RCC 7860 (cell line): ENCODE measurements around the gene MTMR12.
"Not testable (repeated sequence)": the region's sequence is repeated elsewhere in the genome, so short reads cannot be mapped to it uniquely, and the experiment has no call there.

ENCODE experiments used
- DNase-seq: peaks from one replicate; pipeline ENCODE4 v3.0.0-alpha.2; 2015; ENCODE audit warnings: low spot score
- FAIRE-seq: peaks from 2 replicates; lab custom pipeline; 2012; peaks lifted over from hg19 to GRCh38; lab: Jason Lieb, UNC

The MTMR12 gene

DNA sequence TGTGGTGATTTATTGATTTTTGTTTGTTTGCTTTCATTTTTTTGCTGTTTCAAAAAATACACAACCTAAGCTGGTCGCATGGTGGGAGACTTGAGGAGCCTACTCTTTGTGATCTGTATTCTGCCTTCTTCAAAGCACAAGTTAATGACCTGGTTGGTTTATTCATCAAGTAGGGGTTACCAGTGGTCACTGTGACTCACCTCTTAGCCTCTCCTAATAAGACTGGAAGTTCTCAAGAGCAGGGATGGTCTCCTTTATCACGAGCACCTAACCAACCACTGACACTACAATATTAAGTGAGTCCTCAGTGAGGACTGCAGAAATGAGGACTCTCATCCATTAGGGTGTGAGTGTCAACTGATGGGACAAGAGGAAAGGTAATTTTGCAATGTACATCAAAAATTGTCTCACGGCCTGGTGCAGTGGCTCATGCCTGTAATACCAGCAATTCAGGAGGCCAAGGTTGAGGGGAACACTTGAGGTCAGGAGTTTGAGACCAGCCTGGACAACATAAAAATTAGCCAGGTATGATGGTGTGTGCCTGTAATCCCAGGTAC is 13.6 kb upstream of the MTMR12 start:
- peak; percentile 70 for DNase-seq
- peak; percentile 79 for FAIRE-seq

DNA sequence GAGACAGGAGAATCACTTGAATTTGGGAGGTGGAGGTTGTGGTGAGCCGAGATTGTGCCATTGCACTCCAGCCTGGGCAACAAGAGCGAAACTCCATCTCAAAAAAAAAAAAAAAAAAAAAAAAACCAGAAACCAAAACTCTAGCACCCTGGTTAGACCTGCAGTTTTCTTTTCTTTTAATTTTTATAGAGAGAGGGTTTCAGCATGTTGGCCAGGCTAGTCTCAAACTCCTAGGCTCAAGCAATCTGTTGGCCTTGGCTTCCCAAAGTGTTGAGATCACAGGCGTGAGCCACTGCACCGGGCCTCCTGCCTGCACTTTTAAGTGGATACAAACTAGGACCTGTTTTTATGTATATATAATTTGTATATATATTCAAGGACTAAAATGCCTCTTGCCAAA is 12.9 kb upstream of the MTMR12 start:
- DNase-seq = no peak
- FAIRE-seq = no peak

DNA sequence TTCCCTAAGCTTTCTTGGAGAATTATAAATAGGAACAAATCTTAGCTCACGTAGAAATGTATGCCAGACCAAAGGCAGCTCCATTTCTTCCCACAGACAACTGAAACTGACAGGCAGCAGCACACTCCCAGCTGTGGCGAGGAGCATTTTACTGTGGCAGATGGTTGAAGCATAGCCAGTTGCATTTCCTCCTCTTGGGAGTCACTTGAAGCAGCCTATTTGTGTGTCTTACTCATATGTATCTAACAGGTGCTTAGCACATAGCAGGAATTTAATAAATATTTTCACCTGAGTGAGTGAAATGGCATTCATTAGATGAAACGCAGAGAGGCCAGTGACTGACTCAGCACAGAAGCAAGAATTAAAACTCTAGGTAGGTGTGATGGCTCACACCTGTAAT is 12.3 kb upstream of the MTMR12 start:
- DNase-seq = no peak
- no peak for FAIRE-seq

DNA sequence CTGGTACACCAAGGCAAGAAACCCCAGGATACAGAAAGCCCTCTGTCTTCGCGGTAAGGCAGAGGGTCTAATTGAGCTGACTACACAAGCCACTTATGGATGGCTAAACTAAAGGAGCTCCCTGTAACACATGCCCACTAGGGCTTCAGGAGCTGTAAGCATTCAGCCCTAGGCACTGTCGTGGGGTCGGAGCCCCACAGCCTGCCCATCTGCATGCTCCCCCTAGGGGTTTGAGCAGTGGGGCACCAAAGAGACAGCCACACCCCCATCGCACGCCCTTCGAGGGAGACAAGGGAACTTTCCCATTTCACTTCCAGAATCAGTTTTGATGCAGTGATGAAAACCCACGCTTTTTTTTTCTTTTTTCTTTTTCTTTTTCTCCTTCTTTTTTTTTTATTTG is 11.0 kb upstream of the MTMR12 start:
- FAIRE-seq = no peak
- no peak for DNase-seq

DNA sequence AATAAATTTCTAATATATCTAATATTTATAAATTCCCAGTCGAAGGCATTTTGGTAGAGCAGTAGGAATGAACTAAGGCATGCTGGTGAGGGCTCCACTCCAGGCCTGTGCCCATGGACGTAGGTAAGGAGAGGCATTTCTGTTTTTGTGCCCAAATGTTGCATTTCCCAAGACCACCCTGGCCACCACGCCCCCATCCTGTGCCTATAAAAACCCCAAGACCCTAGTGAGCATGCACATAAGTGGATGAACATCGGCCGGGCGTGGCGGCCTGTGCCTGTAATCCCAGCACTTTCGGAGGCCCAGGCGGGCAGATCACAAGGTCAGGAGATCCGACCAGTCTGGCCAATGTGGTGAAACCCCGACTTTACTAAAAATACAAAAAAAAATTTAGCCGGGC is 10.1 kb upstream of the MTMR12 start:
- FAIRE-seq (no peak), DNase-seq (no peak)

DNA sequence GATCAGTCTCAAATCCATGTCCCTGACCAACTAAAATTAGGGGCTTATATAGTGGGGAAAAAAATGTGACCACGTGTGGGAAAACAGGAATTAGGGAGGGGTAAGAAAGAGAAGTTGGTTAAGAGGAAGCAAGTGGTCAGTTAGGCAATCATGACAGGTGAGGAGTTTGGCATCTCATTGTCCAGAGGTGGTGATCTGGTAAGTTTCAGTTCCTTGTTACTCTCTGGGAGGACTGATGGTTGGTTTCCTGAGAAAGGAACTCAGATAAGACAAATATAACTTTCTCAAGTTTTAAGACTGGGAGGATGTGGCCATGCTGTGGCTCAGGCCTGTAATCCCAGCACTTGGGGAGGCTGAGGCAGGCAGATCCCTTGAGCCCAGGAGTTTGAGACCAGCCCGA is 9.0 kb upstream of the MTMR12 start:
- not testable (repeated sequence) for DNase-seq, FAIRE-seq

DNA sequence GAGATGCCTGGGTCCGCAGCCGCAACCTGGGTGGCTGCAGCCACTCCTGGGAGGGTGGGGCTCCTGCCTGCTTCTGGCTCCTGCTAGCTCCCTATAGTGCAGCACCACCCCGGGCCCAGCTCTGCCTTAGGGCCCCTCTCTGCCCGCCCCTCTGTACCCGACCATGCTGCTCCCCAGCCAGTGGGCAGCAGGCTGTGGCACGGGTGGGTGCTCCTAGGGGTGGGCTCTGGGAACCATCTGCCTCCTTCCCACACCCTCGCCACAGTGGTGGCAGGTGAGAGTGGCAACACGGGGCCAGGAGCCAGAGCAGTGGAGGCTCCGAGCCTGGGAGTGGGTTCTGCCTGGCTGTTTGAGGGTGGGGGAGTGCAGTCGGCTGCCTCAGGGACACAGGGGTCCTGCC is 7.8 kb upstream of the MTMR12 start:
- DNase-seq (no peak), FAIRE-seq (no peak)

DNA sequence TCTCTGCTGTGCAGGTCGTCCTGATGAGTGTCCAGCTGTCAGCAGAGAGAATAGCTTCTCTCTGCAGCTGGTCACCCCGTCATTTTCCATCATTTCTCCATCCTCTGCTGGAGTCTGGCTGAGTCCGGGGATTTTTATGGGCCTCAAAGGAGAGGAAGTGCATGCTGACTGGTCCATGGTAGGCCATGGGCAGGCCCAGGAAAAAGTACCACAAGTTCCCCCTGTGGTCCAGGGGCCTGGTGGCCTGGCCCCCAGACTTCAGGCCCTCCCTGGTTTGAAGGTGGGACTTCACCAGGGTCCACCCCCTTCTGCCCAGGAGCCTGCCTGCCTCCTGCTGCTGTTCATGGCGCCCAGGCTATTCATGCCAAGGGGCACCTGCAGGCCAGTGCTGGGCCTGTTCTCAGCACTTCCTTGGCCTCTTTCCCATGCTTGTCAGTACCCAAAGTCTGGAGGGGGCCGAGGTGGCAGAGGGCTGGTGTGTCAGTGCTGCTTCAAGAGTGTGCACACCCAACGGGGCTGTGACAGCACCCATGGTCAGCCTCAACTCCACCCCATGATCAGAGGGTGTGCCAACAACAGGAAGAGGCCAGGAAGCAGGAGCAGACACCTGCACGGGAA is 7.3 kb upstream of the MTMR12 start:
- no peak for FAIRE-seq
- no peak for DNase-seq

DNA sequence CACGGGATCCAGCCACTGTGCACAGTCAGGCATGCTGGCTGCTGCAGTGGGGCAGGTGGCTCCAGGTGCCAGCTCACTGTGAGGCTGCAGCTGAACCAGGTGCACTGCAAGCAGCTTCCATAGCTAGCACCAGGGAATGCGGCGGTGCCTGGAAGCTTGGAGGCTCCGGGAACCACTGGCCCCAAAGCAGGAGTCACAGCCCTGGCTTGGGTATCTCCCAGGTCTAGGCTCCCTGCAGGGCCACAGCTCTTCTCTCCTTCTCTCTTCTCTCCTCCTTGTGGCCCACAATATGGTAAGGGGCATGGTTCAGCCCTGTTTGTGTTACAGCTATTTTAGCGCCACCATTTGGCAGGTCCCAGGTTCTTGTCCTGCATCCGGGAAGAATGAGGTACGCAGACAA is 6.7 kb upstream of the MTMR12 start:
- FAIRE-seq (no peak), DNase-seq (no peak)

DNA sequence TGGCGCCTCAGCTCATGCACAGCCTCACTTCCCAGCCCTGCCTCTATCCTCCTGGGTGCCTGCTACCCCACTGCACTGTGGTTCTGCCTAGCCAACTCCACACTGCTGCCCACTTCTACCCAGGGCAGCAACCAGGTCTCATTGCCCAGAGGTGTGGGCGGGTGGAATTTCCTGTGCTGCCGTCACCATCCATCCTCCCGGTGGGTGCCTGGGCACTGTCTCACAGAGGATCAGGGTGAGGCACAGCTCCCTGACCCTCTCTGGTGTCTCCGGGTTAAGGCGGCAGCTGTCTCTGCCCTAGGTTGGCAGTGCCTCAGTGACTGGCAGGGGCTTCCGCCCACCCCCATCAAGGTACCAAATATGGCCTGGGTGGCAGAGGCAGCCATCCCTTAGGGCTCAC is 4.3 kb upstream of the MTMR12 start:
- FAIRE-seq = no peak
- no peak for DNase-seq

DNA sequence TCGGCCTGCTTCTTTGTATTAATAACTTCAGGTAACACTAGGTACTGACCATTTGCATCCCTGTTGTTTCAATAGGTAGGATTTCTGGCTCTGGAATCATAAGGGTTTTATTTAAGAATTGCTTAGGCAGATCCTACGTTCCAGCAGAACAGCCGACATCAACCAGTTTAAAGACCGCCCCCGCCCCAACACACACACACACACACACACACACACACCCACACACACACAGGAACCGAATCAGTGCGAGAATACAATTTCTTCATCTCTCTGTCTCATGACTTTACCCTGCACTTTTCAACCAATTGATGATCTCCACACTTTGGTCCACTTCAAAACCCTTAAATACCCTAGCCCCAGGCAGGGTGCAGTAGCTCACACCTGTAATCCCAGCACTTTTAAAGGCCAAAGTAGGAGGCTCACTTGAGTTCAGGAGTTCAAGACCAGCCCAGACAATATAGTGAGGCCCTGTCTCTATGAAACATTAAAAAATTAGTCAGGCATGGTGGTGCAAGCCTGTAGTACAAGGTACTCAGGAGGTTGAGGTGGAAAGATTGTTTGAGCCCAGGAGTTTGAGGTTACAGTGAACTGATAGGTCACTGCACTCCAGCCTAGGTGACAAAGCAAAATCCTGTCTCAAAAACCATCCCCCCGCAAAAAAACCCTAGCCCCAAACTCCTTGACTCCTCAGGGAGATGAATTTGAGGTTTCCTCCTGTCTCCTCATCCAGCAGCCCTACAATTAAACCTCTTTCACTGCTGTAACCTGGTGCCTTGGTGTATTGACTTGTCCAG is 2.7 kb upstream of the MTMR12 start:
- FAIRE-seq (no peak), DNase-seq (no peak)

DNA sequence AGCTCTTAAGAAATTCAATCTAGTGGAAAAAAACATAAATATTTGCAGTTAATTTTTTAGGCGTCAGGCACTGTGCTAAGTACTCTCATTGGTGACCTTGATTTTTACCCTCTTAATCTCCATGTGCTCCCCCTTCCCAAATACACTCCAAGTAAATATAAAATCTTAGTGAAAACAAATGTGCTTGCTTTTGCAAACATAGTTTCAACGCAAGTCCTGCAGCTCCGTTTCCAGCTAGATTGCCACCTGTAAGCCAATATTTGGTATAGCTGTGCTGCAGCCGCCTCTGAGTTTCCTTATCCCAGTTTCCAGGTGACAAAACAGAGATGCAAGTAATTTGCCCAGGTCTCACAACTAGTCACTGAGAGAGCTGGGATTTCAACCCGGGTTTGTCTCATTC is 1.9 kb upstream of the MTMR12 start:
- FAIRE-seq = no peak
- DNase-seq = no peak

DNA sequence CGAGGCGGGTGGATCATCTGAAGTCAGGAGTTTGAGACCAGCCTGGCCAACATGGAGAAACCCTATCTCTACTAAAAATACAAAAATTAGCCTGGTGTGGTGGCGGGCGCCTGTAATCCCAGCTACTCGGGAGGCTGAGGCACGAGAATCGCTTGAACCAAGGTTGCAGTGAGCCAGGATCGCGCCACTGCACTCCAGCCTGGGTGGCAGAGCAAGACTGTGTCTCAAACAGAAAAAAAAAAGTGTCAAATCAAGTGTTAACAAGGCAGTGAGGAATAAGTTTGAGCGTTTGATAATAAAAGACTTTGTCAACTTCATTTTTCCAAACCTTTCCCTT is 1.4 kb upstream of the MTMR12 start:
- not testable (repeated sequence) for FAIRE-seq, DNase-seq

DNA sequence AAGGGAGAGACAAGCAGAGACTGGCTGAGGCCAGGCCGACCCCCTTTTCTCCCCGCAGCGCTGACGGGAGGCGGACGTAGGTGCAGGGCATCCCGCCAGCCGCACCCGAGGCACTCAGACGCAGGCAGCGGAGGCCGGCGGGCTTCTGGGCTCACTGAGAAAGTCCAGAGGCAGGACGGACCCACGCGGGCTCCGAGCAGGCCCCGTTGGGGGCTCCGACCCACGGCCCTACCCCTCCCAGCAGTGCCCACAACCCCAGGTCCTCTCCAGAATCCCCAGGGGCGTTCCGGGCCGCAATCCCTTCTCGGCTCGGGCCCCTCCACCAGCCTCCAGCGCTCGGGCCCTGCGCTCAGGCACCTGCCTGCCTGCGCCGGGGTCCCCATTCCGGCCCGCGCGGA is 543 bp downstream of the MTMR12 start:
- no peak for FAIRE-seq
- peak; percentile 36 for DNase-seq

DNA sequence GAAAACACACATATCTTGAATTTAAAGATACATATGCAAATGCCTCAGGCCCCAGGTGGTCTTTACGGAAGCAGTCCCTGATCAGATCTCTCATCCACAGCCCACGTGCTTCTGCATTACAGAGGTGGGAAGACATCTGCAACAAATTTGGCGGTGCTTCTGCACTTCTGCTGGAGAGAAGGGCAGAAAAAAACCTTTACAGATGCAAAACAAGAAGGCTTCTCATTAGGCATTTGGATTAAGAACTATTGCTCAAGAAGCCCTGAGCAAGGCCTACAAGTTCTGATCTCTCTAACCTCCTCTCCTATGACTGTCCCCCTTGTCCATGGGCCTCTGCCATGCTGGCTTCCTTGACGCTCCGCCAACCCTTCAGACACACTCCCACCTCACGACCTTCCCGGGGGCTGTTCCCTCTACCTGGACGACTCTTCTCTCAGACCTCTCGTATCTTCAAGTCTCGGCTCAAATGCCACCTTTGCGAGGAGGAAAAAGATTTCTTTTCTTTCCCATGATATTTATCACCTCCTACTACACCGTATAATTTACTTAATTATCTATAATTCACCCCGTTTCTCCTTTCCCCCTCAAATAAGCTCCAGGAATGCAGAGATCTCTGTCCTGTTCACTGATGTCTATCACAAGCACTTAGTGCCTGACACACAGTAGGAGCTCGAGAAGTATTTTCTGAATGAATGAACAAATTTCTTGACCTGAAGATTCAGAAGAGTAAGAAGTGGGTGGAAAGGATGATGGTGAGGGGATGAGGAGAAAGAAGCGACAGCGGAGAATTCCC is 1.1 kb downstream of the MTMR12 start:
- DNase-seq = no peak
- no peak for FAIRE-seq

DNA sequence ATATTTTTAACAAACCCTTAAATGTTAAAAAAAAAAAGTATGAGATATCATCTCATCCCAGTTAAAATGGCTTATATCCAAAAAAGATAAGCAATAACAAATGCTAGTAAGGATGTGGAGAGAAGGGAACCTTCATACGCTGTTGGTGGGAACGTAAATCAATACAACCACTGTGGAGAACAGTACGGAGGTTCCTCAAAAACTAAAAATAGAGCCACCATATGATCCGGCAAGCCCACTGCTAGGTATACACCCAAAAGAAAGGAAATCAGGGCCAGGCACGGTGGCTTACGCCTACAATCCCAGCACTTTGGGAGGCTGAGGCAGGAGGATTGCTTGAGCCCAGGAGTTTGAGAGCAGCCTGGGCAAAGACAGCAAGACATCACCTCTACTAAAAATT is 3.0 kb downstream of the MTMR12 start:
- DNase-seq = no peak
- no peak for FAIRE-seq

DNA sequence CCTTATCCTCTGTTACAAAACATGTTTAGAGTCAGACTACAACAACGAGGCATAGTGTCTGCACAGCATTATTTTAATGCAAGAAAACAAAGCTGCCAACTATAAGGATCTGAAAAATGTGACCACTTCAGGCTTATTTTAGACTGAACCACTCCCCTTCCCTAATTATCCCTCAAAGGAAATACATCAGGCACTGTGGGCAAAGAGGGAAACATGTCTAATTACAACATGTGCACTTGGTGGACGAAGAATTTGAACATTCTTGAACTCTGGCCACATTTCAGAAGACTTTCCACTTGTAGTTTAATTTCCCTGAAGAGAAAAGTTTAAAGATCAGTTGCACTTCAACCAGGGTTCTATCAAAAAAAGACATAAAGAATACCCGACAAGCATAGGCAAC is 3.8 kb downstream of the MTMR12 start:
- DNase-seq (no peak), FAIRE-seq (no peak)

DNA sequence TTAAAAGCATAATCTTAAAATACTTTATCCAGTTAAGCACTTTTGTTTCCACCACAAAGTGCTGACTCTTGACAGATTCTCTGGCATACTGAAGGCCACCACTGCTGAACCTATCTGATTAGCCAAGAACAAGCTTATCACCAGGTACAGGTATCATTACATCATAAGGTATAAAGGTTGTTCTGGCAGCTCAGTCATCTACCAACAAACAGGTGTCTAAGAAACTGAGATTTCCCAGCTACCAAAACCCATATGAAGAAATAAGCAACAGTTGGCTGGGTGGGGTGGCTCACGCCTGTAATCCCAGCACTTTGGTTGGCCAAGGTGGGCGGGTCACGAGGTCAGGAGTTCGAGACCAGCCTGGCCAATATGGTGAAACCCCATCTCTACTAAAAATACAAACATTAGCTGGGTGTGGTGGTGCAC is 5.0 kb downstream of the MTMR12 start:
- FAIRE-seq (no peak), DNase-seq (no peak)

DNA sequence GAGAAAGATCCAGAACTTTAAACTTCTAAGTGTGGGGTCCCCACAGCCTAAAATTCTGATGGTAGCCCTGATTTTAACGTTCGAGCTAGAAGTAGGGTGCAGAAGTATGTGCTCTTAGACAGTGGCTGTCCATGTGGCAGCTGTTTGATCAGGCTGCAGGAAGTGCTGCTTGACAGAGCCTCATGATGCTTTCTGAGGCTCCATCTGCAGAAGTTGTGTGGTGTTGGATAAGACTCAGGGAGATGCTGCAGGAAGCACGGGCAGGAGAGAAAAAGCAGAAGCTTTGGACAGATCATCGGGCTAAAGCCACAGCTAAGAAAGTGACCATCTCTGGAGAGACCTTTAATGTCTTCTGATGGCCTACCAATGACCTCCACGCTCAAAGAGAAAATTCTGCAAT is 8.1 kb downstream of the MTMR12 start:
- DNase-seq (no peak), FAIRE-seq (no peak)

DNA sequence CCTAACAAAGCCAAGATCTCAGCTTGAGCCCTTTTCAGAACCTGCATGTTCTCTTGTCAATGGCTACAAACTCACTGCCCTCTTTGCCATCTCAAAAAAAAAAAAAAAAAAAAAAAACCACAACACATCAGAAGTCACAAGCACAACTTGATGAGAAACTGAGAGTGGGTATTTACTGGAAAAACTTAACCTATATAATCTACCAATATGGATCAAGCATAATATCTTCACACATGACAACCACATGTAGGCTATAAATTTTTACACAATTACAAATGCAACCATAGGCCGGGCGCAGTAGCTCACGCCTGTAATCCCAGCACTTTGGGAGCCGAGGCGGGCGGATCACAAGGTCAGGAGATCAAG is 9.0 kb downstream of the MTMR12 start:
- DNase-seq = no peak
- no peak for FAIRE-seq

DNA sequence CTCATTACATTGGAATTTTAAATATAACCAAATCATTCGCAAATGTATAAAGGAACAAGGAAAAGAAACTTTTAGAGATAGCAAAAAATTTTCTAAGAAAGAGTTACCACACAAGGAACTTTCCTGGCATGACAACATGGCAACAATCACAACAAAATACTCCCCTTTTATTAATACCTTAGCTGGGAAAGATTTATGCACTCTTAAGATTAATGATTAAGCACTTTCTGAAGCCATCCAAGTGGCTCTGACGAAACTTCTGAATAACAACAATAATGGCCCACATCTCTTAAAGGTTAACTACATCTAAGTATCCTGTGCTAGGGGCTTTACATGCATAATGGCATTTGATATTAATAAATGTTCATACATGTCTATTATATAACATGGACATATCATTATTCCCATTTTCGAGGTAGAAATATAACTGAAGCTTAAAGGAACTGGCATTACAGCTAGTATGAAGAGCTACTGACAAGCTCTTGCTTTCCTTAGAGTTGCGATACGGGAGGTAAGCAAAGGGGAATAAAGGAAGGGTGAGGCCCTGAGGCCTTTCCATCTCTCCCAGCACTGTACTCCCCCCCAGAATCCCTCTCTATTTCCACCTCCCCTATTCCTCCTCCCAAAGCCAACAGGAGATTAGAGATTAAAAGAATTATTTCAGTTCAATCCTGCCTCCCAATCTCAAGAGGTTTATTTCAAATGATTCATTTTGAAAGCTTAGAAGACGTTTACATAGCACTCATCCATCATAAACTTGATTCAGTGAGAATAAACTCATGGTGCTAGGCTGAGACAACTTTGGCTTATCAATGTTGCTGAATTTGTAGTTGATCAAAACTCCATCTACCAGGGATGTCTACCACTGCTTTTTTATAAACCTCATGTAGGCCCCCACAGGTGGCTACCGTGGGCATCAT is 9.6 kb downstream of the MTMR12 start:
- DNase-seq (peak; percentile 34), FAIRE-seq (peak; percentile 84)
